HG03280 (cell line): Measurements from ENCODE around the gene FAM227B.
"Not testable (repeated sequence)": the region's sequence is repeated elsewhere in the genome, so short reads cannot be mapped to it uniquely, and the experiment has no call there.

Source experiments
- ATAC-seq: cut with Tn5 transposase; IDR thresholded peaks from one replicate; pipeline ENCODE4 v1.9.1; 2021; ENCODE audit warnings: mild to moderate bottlenecking, moderate library complexity; ENCODE audit not compliant: unreplicated experiment

The FAM227B gene, protein sequence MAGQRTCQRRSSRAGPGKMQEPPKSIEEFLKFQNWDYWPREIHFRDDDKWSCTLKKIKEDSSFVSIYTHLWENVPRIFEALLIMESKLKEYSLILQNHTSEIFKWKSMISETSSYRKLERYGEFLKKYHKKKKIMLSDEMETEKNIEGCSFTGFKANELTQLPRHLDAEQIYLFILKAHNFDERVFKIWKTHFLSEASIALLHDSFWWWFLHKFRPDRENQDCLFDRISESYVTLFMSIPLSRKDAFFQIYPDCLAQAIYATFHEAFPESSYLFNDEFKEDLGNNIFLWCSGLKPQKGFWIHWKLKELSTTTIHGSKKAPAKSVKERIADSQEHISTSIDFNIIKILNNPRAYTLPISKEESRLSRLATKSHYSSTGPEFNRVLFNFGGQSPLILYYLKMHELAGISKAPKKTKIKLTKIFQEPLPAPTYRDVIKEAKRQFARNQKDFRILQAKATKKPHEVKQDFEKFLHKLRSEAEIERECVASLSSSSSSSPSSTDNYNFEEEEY

DNA sequence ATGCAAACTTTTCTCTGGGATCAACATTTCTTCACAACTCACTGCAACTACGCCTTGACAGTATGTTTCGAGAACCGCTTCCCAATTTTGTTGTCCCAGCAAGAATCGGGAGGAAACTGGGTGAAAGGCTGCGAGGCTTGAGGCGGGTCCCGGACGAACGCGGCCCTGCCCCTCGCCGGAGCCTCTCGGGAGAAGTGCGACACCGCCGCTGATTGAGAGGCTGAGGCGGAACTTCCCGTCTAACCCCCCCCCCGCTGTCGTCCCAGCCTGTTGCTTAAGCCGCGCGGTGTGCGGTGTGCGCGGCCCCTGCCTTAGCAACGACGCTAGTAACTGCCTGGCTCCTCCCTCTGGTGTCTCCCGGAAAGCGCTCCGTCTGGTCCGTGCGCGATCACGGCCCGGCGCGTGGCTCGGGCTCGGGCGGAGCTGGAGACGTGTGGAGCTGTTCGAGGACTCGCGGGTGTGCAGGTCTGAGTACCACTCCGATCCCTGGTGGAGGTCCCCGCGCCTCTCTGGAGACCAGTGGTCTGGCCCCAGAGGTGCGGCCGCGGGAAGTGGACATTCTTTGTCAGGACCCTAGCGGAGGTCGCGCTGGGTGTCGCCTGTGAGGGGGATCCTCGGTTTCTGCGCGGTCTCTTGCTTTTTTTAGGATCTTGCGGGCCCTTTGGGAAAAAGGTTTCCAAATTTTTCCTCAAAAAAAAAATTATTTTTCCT is at the start of gene FAM227B, which contains the start of gene DTWD1:
Gene FAM227B (minus strand): TSS at position 161 of the 711 bp plus-strand sequence. CDS start 5,647 bp downstream, outside the sequence.
Gene DTWD1 (plus strand): TSS at position 391 of the 711 bp plus-strand sequence. CDS start 4,120 bp downstream, outside the sequence.
- ATAC-seq: peak; percentile 98

DNA sequence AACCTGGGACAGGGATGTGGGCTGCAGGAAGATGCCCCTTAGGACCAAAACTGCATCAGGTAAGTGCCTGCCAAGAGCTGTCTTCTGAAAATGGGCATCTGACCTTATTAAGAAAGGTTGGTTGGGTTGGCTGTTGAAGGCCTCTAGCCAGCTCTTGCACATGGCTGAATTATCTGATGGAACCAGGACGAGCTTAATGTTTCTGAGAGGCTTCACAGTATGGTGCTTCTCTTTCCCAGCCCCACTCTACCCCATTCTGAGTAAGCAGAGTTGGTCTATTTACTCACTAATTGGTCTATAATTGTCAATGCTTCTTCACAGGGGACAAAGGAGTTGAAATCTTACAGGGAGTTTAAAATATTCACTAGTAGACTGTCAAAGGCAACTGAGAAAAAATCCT is 48.7 kb upstream of the FAM227B start:
- ATAC-seq: no peak

DNA sequence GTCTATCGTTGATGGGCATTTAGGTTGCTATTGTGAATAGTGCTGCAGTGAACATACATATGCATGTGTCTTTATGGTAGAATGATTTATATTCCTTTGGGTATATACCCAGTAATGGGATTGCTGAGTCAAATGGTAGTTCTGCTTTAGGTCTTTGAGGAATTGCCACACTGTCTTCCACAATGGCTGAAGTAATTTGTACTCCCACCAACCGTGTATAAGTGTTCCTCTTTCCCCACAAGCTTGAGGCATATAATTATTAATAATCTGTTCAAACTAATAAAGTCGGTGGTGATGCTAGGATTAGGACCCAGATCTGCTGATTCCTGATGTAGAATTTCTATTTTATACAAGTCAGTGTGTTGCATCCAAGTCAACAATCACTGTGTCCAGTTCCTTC is 45.9 kb upstream of the FAM227B start:
- not testable (repeated sequence) for ATAC-seq

DNA sequence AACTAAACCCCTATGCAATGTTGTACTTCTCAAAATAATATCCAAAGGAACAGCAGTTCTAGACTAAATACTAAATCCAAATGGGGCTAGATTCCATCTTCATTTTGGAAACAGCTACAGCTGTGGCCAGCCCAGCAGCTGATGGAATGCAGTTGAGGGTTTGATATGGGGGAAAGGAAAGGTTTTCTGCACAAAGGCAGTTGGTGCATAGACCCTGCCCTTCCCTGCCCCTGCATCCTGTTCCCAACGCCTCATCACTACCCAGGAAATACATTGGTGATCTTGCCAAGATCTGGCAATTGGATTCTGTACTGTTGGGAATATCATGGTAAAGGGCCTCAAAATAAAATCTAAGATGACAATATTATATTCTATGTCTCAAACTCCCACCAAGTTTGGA is 44.1 kb upstream of the FAM227B start:
- ATAC-seq: no peak

DNA sequence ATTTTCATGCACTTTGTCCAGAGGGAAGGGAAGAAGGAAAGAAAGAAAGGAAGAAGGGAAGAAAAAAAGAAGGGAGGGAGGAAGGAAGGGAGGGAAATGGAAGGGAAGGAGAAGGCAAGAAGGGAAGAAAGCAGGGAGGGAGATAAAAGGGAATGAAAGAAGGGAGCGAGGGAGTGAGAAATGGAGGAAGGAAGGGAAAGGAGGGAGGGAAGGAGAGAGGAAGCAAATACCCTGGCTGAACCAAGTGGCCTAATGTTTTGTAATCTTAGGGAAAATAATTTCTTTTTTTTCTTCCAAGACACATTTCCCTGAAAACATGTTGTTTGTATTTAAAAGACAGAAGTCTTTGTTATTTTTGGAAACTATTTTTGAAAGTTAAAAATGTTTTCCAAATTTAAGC is 36.1 kb upstream of the FAM227B start:
- ATAC-seq: no peak

DNA sequence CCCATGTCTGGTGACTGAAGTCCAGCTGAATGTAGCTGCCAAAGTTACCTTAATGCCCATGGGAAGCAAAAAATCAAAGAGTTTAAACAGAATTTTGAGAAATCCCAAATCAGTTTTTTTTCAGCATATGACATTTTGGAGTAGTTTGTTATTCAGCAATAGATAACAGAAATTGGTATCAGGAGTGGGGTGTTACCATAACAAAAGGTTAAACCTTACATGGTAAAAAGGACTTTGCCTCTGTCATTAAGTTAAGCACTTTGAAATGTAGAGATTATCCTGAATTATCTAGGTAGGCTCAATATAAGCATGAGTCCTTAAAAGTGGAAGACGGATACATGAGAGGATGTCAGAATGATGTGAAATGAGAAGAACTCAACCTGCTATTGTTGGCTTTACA is 32.3 kb upstream of the FAM227B start:
- no peak for ATAC-seq

DNA sequence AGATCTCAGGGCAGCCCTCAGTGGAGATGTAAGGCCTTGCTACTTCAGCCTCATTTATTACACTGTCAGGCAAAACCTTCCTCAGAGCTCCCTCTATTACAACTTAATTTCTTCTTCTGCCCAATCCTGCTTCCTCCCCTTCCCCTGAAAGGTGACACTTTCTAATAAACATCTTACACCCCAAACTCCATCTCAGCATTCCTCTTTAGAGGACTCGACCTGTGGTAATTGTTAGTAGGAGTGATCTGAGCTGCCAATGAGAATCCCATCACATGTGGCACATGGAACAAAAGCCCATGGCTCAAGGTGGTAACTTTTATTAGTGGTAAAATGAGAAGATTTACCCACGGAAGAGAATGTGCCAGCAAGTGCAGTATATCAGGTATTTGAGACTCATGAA is 30.1 kb upstream of the FAM227B start:
- ATAC-seq: no peak

DNA sequence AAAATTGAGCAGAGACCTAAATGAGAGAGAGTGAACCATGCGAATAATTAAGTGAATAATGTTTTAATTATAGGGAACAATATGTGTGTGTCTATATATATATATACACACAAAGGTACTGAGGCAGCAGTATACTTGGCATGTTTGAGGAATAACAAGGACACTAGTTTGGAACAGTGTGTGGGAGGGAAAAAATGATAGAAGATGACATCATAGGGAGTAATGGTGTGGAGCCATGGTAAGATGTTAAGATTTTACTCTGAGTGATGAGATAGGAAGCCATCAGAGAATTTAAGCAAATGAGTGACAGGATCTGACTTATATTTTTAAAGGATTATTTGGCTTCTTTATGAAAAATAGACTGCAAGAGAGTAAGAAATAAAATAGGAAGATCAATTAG is 29.4 kb upstream of the FAM227B start:
- ATAC-seq: no peak

DNA sequence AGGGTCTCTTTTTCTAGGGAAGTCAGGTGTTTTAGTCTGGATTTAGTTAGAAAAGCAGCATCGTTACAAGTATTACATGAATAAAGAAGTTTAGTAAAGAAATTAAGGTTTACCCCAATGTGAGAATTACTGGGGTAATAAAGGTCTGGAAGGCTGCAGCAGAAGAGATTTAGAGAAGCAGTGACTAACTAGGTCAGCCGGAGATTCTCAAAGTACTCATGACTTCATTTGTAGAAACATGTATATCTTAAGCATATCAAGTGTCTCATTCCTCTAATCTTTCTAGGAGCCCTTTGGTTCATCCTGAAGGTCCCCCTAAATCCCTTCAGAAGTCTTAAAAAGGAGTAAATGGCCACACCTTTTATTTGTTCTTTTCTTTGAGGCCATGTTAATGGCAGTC is 26.3 kb upstream of the FAM227B start:
- no peak for ATAC-seq

DNA sequence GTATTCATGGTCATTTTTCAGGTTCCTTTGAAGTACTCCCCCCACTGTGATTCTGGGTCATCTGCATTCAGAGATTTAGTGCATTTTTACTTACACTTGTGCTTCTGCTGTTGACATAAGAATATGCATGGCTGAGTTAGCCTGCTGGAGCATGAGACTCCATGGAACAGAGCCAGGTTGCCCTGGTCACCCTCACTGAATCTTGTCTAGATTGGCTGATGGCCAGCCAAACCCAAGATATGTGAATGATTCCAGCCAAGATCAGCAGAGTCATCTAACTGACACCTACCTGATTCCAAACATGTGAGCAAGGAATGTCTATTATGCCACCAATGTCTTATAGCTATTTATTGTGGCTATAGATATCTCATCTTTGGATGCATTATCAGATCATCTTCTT is 25.3 kb upstream of the FAM227B start:
- ATAC-seq: no peak

DNA sequence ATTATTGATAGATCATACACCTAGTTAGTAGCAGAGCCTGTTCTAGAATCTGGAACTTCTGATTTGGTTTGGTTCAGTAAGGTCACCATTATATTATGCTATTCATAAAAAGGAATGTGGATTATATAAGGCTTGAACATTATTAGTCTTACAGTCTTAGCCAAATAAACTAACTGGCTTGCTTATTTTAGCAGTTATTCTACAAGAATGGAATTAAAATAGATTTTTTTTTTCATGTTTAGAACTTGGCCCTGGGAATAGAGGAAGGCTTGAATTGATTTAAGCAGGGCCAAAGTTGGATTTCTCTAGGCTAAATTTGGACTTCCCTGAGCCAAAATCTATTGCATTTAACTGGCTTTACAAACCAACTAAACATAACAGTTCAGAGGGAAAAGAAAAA is 24.7 kb upstream of the FAM227B start:
- ATAC-seq: no peak

DNA sequence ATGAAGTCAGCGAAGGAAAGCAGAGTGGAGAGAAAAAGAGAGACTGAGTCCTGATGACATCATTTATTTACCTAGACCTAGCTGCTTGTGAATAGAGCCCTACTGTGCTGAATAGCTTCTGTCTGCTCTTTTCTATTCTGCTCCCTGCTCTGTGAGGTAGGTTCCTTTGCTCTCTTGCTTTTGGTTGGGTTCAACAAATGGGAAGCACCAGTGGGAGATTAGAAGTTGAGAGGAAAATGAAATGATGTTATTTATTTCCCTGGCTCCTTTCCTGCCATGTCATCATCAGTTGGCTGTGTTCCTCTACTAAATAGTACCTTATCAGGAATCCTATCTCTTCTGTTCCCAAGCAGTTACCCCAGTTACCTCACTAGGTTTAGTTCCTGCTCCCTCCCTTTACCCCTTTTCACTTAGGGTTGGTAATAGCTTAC is 23.8 kb upstream of the FAM227B start:
- no peak for ATAC-seq

DNA sequence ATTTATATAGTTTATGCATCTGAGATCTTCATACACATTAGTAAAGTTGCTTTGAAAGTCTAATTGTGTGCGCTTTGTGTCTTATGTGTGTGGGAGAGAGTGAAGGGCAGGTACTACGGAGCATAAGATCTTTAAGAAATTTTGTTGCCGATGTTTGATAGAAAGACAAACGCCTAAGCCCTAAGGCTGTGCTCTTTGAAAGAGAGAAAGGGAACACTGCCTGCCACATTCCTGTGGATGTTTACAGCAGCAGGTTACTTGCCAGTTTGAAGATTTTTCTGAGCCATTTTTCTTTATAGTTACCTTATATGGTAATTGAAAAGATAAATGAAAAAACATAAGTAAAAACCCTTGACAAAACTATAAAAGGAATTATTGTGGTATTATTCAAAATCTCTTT is 17.2 kb upstream of the FAM227B start:
- ATAC-seq: no peak

DNA sequence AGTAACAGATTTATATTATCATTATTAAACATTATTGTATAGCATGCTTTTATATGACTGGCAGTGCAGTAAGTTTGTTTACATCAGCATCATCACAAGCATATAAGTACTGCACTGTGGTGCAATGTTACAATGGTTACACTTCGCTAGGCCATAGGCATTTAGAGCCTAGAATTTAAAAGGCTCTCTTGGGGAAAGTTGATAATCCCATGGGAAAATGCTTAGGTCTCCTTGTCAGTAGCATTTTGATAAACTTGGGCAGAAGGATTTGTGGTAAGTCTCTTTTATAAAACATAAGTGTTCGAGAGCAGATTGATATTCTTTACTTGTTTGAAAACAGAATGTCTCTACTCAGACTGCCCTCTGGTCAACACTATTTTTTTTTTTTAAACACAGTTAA is 7.8 kb upstream of the FAM227B start:
- ATAC-seq: no peak

DNA sequence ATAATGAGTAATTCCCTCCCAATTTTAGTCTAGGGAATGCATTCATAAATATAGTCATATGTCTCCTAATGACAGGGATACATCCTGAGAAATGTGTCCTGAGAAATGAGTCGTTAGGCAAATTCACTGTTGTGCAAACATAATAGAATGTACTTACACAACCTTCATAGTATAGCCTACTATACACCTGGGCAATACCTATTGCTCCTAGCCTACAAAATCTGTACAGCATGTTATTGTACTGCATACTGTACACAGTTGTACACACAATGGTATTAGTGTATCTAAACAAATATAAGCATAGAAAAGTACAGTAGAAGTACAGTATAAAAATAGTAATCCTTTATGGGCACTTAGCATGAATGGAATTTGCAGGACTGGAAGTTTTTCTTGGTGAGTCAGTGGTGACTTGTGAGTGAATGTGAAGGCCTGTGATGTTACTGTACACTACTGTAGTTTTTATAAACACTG is 6.8 kb upstream of the FAM227B start:
- ATAC-seq: no peak

DNA sequence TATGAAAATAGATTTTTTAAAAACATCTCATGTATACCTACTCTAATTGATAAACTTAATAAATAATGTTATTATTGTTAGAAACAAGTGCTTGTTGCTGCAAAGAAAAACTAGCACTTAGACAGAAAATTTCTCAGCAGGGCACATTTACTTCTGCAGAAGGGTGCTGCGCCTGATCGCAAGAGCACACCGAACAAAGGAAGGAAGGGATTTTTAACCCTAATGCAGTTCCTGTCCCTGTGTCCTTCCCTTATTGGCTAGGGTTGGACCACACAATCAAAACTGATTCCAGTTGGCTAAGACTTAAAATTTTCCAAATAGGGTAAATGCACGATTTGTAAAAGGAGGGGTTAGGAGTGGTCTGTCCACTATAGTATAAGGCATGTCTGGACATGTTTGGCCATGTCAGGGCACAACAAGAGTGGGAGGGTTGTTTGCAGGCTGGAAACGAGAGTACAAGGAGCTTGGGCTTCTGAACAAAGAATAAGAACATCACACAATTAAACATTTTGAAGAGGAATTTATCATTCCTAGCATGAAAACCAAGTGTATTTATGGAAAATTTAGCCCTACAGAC is 4.9 kb upstream of the FAM227B start:
- no peak for ATAC-seq

DNA sequence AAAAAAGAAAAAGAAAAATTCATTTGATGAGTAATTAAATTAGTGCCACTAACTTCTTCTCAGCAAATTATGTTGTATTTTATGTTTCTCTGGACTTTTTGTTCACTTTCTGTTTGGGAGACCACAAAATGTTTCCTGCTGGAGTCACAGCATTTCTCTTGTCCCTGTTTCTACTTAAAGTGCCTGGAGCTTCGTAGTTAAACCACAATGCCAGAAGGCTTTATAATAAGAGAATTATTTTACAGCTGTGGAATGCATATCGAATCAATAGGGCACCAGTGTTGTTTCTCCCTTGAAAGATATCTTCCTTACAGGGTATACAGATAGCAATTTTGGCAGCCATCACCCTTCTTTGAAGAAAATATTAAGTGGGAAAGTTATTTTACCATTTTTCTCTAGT is 3.4 kb upstream of the FAM227B start:
- ATAC-seq: no peak

DNA sequence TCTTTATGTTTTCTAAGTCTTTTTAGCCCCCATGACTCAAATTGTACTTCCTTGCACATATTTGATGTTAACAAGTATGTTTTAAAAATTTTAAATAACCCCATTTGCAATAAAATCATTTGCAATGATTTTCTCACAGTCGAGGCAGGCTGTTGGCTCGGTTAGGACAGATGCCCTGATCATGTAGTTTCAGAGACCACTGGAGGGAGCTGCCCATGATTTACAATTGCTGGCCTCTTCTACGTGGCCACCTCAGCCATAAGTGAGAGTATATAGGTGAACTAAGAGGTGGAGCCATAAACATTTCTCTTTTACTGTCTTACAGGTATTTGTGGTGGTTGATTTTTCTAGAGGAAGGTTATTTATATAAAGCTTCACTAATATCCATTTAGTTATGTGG is 1.9 kb upstream of the FAM227B start:
- no peak for ATAC-seq

DNA sequence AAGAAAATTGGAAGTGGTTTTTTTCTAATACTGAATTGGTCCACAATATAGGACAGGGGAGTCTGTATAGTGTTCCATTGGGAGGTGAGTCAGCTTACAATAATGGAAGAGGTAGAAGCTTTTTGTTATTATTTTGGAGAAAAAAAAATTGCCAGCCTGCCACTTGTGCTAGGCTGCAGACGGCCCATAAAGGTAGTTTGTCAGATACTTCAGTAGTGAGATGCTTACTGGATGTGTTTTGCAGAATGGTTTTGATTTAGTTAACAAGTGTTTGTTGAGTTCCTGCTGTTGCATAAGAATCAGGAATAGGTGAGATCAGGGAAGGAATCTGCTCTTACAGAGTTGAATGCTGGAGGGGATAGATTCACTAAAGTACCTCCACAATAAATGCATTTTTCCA is 1.3 kb upstream of the FAM227B start:
- ATAC-seq: no peak

DNA sequence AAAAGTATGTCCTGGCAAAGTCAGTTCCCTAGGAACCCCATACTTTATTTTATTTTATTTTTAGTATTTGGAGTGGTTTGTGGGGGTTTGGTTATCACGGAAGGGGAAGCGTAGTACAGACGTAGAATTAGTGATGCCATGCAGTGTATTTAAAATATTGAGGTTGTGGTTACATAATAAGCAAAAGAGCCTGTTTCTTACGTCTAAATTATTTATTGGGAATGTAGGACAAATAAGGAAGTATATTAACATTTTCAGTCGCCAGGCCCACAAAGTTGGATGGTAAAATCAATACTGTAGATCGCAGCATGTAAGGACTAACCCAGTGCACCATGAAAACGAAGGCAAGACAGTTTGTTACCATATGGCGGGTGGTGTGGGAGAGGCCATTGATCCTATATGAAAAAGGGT is 788 bp upstream of the FAM227B start:
- no peak for ATAC-seq

DNA sequence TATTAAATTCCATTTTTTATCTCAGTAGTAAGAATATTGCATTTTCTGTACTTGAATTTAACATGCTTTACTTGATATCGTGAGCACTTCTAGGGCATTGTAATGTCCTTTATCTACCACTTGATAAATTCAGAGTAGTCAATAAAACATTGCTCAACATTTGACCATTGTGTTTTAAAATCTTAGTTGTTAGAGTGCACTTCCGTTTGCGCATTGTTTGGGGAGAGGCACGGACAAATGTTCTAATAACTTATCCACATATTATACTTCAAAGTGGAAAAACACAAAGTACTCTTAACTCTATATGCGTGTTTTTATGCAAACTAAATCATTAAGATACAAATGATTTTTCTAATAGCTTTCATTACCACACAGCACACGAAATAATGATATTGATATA is 419 bp downstream of the FAM227B start:
- no peak for ATAC-seq

DNA sequence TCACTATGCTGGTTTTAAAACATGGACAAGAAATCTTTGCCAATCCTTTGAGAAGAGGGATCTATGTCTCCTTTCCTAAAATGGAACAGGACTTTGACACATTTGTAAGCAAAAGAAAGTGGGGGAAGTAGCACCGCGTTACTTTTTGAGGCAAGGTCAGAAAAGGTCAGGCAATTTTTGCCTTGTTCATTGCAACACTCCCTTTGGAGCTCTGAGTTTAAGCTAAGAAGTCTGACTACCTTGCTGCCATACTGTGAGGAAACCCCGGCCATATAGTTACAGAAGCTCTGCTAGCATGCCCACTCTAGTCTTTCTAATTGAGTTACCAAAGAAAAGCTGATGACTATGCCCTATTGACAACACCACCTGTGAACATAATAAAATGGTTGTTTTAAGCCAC is 1.4 kb downstream of the FAM227B start:
- ATAC-seq: no peak
